ENCODE data around the gene GANC.

DNA sequence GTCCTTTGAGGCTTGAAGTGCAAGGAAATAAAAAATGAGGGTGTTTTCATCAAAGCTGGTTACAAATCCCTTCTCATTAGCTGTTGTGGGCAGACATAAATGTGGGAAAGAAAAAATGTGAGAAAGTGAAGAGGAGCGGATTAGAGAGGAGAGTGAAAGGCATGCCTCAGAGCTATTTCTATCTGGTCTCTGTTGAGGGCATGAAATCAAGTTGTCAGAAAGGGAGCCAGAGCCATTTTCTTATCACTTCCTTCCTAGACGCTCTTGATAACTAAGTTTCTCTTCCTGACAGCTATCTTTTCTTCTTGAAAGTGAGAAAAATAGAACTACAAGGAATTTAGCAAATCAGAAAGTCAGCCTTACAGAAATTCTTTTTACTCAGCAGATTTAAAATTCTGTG is 65.5 kb downstream of the GANC start:
- no peak for TF ChIP-seq CTCF (conservative IDR thresholded peaks at IDR 0.05; ENCODE audit: low read depth in 2 of 2)
- TF ChIP-seq, protein P1, sequence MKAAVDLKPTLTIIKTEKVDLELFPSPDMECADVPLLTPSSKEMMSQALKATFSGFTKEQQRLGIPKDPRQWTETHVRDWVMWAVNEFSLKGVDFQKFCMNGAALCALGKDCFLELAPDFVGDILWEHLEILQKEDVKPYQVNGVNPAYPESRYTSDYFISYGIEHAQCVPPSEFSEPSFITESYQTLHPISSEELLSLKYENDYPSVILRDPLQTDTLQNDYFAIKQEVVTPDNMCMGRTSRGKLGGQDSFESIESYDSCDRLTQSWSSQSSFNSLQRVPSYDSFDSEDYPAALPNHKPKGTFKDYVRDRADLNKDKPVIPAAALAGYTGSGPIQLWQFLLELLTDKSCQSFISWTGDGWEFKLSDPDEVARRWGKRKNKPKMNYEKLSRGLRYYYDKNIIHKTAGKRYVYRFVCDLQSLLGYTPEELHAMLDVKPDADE (IDR thresholded peaks at IDR 0.05), result no peak
- TF ChIP-seq ZNF114 (CRISPR knock-in tag; IDR thresholded peaks at IDR 0.05), result no peak
- no peak for TF ChIP-seq POLR2AphosphoS5 (IDR thresholded peaks at IDR 0.05; ENCODE audit: low read depth)
- no peak for TF ChIP-seq REST (IDR thresholded peaks at IDR 0.05; ENCODE audit: unreplicated experiment)
- no peak for TF ChIP-seq EZH2 (IDR thresholded peaks at IDR 0.05; ENCODE audit: low read depth, unreplicated experiment)
- no peak for TF ChIP-seq EZH2phosphoT487 (IDR thresholded peaks at IDR 0.05; ENCODE audit: unreplicated experiment)
- TF ChIP-seq NANOG (IDR thresholded peaks at IDR 0.05; ENCODE audit: borderline replicate concordance), result no peak
- TF ChIP-seq ZNF331 (CRISPR knock-in tag; IDR thresholded peaks at IDR 0.05; ENCODE audit: low read depth), result no peak

Measured in GM23338 (cell line).